Keratinocyte (primary cell): Measurements from ENCODE around the gene PTPRN2. TPM values are rescaled to one million over a fixed set of nuclear protein-coding genes. Genes with fewer than 3 reads are reported as not detected.
"Not testable (repeated sequence)": the region's sequence is repeated elsewhere in the genome, so short reads cannot be mapped to it uniquely, and the experiment has no call there.

ENCODE experiments used
- DNase-seq: peaks from one replicate; pipeline ENCODE4 v3.0.0-alpha.2; 2011; ENCODE audit warnings: low read depth, missing footprints, low spot score
- FAIRE-seq: peaks from 2 replicates; lab custom pipeline; 2011; peaks lifted over from hg19 to GRCh38; lab: Jason Lieb, UNC
- H2AFZ ChIP-seq: 2 replicates; pipeline ENCODE4 v1.6.0; 2012; ENCODE audit warnings: low read length, control low read depth, inconsistent platforms; ENCODE audit not compliant: control insufficient read depth
- H3K27ac ChIP-seq: 2 replicates; pipeline ENCODE4 v1.5.1; 2011; ENCODE audit warnings: low read length; ENCODE audit not compliant: control insufficient read depth, insufficient read depth
- H3K27me3 ChIP-seq: 3 replicates; pipeline ENCODE4 v1.6.0; 2011; ENCODE audit warnings: low read length; ENCODE audit not compliant: control insufficient read depth, insufficient read depth; ENCODE audit errors: extremely low read depth
- H3K36me3 ChIP-seq, 2 experiments: 2 replicates in 1 of 2; 3 replicates in 1 of 2; pipeline ENCODE4 v1.5.1; 2011; ENCODE audit warnings: low read length in 2 of 2, mild to moderate bottlenecking in 1 of 2; ENCODE audit not compliant: control insufficient read depth in 2 of 2, insufficient read depth in 2 of 2; ENCODE audit errors: extremely low read depth in 1 of 2
- H3K4me1 ChIP-seq: 3 replicates; pipeline ENCODE4 v1.5.1; 2011; ENCODE audit warnings: low read length; ENCODE audit not compliant: control insufficient read depth, insufficient read depth; ENCODE audit errors: extremely low read depth
- H3K4me2 ChIP-seq: 3 replicates; pipeline ENCODE4 v1.6.0; 2011; ENCODE audit warnings: low read depth, low read length; ENCODE audit not compliant: control insufficient read depth, insufficient read depth; ENCODE audit errors: extremely low read depth
- H3K4me3 ChIP-seq, 3 experiments: fragments of 200-600 bp in 1 of 3; sonication (generic) in 1 of 3; 2 replicates in 2 of 3; 3 replicates in 1 of 3; pipeline ENCODE4 v1.5.1; 2011 to 2016; ENCODE audit warnings: low read length in 3 of 3, mild to moderate bottlenecking in 3 of 3, control low read depth in 2 of 3, inconsistent platforms in 1 of 3, low read depth in 1 of 3, mixed read lengths in 1 of 3, mixed run types in 1 of 3, moderate library complexity in 1 of 3; ENCODE audit not compliant: control insufficient read depth in 2 of 3, insufficient read depth in 2 of 3; ENCODE audit errors: extremely low read depth in 1 of 3
- H3K79me2 ChIP-seq: 2 replicates; pipeline ENCODE4 v1.6.0; 2012; ENCODE audit warnings: low read length; ENCODE audit not compliant: control insufficient read depth, insufficient read depth
- H3K9ac ChIP-seq: 3 replicates; pipeline ENCODE4 v1.6.0; 2011; ENCODE audit warnings: low read length; ENCODE audit not compliant: control insufficient read depth, insufficient read depth; ENCODE audit errors: extremely low read depth
- H3K9me1 ChIP-seq: 3 replicates; pipeline ENCODE4 v1.6.0; 2011; ENCODE audit warnings: low read length; ENCODE audit not compliant: control insufficient read depth, insufficient read depth; ENCODE audit errors: extremely low read depth
- H3K9me3 ChIP-seq: 2 replicates; pipeline ENCODE4 v1.5.1; 2012; ENCODE audit warnings: low read depth, low read length; ENCODE audit not compliant: control insufficient read depth
- H4K20me1 ChIP-seq: 3 replicates; pipeline ENCODE4 v1.6.0; 2011; ENCODE audit warnings: low read length; ENCODE audit not compliant: control insufficient read depth, insufficient read depth; ENCODE audit errors: extremely low read depth
- CTCF ChIP-seq, 3 experiments: IDR thresholded peaks in 1 of 3; conservative IDR thresholded peaks in 1 of 3; optimal IDR thresholded peaks in 1 of 3; 2 replicates in 2 of 3; 3 replicates in 1 of 3; pipeline versions ENCODE3 to v1.5.1; 2011; ENCODE audit warnings: low read length in 3 of 3, mild to moderate bottlenecking in 3 of 3, moderate library complexity in 2 of 3, control low read depth in 1 of 3, inconsistent platforms in 1 of 3; ENCODE audit not compliant: insufficient read depth in 2 of 3; ENCODE audit errors: extremely low read depth in 1 of 3
- EZH2 ChIP-seq: IDR thresholded peaks from one replicate; pipeline ENCODE4 v1.6.1; 2012; ENCODE audit warnings: inconsistent platforms, mild to moderate bottlenecking, low read length, moderate library complexity
- dilution Hi-C: fragments of 300-500 bp; cut with MboI; formaldehyde crosslinking; loops from one replicate; pipeline ENCODE4 v1.7.0; 2020; ENCODE audit warnings: low sequenced_read_pairs; ENCODE audit not compliant: extremely low pct_ligation_motif_present
- polyA plus RNA-seq, 5 experiments: library from polyadenylated mRNA; depleted of rRNA in 3 of 5; stranded (reverse) in 3 of 5; stranded (forward) in 1 of 5; unstranded in 1 of 5; fragments of >200 nt; gene quantifications; 1 replicate in 1 of 5; 2 replicates in 3 of 5; 3 replicates in 1 of 5; pipeline versions ENCODE4 v1.2.1 to v1.2.3, GENCODE V29; 2011 to 2012; ENCODE audit warnings: missing spikeins in 2 of 5, low read depth in 1 of 5, low replicate concordance in 1 of 5

The PTPRN2 gene
- polyA plus RNA-seq, 1 donor (not counting 4 experiments of a cell fraction or from before 2014, with no cell fraction given): not detected

DNA sequence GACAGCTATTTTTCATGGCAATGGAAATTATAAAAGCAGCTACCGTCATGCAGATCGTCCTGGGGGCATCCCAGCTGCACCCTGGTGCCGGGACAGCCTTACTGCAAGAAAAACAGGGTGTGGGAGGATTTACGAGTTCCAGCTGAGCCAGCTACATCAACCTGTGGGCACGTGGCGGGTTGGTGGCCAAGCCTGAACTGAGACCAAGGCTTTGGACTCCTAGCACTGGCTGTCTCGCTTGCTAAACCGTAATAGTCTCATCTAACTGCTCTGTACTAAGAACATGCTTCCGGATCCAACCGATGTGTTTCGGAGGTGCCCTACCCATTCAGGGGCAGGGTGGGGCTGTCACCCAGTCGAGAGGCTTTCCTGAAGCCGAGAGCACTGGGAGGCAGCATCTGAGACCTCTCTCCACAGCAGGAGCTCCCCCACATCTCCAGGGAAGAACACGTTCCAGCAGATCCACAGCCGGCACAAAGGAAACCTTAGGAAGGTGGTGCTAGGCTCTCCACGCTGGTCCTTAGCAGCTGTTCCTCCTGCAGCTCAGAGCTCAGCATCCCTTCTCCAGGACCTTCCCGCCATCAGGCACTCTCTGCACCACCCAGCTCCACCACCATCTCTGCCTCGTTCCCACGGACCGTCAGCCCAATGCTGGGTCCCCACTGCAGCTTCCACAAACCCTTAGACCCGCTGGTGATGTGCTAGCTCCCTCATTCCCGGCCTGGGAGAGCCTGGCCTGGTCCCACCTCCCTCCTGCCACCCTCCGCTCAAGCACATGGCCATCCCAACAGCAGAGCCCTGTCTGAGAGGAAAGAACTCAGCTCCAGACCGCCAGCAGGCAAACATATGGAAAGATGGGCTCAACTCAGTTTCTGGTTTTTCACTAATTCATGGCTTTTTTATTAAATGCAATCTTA lies 158.5 kb downstream of the PTPRN2 start:
- Histone ChIP-seq H3K4me1 (no peaks in the 10 kb centered on the region), H2AFZ (no peak overlapping the region), H3K9me1 (no peaks in the 10 kb centered on the region), H3K9me3 (peaks cover 6% of the 10 kb centered on the region), H4K20me1 (no peaks in the 10 kb centered on the region), H3K9ac (no peak overlapping the region), H3K4me3 (no peak overlapping the region), H3K36me3 (no peaks in the 10 kb centered on the region), H3K4me2 (no peak overlapping the region), H3K79me2 (no peaks in the 10 kb centered on the region), H3K27me3 (no peaks in the 10 kb centered on the region), H3K27ac (no peak overlapping the region)
- DNase-seq: no peak
- TF ChIP-seq EZH2: no peak
- no peak for TF ChIP-seq CTCF (optimal IDR thresholded peaks at IDR 0.05 in 1 of 3, IDR thresholded peaks at IDR 0.05 in 1 of 3, conservative IDR thresholded peaks at IDR 0.05 in 1 of 3; ENCODE audit: extremely low read depth in 1 of 3, insufficient read depth in 2 of 3, low read length in 3 of 3)
- dilution Hi-C loops: no loop called here
- no peak for FAIRE-seq

GRCh38 chr7:158428131-158428836 lies 159.3 kb downstream of the PTPRN2 start:
- no peak overlapping the region for H3K27ac ChIP-seq
- no peaks in the 10 kb centered on the region for H4K20me1 ChIP-seq
- no peaks in the 10 kb centered on the region for H3K36me3 ChIP-seq
- H3K9me3 ChIP-seq: peaks cover 8% of the 10 kb centered on the region
- no peak overlapping the region for H2AFZ ChIP-seq
- H3K27me3 ChIP-seq: no peaks in the 10 kb centered on the region
- H3K79me2 ChIP-seq: no peaks in the 10 kb centered on the region
- H3K4me3 ChIP-seq: no peak overlapping the region
- H3K4me2 ChIP-seq: no peak overlapping the region
- DNase-seq: no peak
- no peak overlapping the region for H3K9ac ChIP-seq
- FAIRE-seq: no peak
- H3K4me1 ChIP-seq: no peaks in the 10 kb centered on the region
- dilution Hi-C loops: no loop called here
- H3K9me1 ChIP-seq: no peaks in the 10 kb centered on the region
- no peak for TF ChIP-seq CTCF (optimal IDR thresholded peaks at IDR 0.05 in 1 of 3, IDR thresholded peaks at IDR 0.05 in 1 of 3, conservative IDR thresholded peaks at IDR 0.05 in 1 of 3; ENCODE audit: extremely low read depth in 1 of 3, insufficient read depth in 2 of 3, low read length in 3 of 3)
- TF ChIP-seq EZH2: no peak

DNA sequence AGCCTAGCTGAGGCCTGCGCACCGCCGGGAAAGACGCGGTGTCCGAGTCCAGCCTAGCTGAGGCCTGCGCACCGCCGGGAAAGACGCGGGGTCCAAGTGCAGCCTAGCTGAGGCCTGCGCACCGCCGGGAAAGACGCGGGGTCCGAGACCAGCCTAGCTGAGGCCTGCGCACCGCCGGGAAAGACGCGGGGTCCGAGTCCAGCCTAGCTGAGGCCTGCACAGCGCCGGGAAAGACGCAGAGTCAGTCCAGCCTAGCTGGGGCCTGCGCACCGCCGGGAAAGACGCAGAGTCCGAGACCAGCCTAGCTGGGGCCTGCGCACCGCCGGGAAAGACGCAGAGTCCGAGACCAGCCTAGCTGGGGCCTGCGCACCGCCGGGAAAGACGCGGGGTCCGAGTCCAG lies 161.9 kb downstream of the PTPRN2 start:
- H3K27ac ChIP-seq, H3K36me3 ChIP-seq, H3K4me2 ChIP-seq, H3K4me3 ChIP-seq, H3K27me3 ChIP-seq, FAIRE-seq, DNase-seq, dilution Hi-C loops, H3K9me1 ChIP-seq, H3K4me1 ChIP-seq, H3K9me3 ChIP-seq, H3K9ac ChIP-seq, H2AFZ ChIP-seq, H3K79me2 ChIP-seq, H4K20me1 ChIP-seq: not testable (repeated sequence)
